Measurements from ENCODE around the gene ZNF710.

ZNF710 gene

DNA sequence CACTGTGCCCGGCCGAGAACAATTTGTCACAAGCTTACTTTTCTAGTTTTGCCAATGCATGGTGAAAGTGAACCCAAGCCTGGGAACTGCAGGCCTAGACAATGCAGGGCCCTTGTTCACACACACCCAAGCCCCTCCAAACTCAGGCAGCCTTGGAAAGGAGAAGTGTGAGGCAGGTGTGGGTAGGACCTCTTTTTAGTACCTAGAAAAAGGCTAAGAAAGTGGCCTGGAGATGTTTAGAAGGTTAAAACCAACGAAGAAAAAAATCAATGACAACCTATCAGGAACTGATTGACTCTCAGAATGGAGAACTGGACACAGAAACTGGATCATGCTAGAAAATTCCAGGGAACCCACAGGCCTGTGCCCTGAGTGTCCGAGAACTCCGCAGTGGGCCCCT is 82.3 kb downstream of the ZNF710 start:
- no peak for DNase-seq

DNA sequence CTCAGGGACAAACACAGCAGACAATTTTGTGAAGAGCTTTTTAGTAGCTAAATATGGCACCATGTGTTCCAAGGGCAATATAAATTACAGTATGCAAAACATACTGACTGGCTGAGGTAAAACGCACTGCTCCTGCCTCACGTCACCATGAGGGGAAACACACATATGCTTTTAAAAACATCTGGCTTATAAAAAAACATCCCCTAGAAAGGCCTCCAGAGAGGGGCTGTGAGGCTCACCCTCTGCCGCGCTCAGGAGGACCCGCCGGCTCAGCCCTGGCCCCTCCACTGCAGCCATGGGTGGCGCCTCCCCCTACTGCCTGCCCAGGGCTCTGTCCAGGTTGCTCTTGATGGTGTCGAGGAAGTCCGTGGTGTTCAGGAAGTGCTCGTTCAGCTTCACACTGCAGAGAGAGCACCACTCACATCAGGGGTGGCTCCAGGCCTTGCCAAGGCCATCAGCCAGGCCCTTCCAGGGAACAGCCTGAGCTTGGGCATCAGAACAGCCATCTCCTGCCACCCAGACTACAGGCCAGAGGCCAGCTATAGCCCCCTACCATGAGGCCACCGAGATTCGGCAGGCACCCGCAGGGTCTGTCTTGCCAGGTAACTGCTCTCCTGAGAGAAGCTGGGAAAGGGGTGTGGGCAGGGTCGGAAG is 83.0 kb downstream of the ZNF710 start:
- DNase-seq, result no peak

DNA sequence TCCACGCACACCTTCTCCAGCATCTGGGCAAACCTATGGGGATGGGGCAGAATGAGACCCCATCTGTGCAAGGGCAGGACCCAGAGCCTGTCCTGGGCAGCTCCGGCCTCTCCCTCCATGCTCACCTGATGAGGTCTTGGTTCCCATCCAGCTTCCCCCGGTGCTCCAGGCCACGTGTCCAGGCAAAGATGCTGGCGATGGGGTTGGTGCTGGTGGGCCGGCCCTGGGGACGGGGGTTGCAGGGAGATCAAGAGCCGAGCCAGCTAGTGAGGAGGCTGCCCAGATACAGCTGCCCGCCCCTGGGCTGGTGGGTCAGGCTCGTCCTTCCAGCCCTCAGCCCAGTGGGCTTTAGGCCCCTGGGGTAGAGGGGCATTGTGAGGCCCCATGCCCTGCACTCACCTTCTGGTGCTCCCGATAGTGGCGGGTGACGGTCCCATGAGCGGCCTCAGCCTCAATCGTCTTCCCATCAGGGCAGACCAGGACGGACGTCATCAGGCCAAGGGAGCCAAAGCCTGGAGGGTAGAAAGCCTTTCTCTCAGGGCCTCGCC is 83.8 kb downstream of the ZNF710 start:
- DNase-seq, result no peak

DNA sequence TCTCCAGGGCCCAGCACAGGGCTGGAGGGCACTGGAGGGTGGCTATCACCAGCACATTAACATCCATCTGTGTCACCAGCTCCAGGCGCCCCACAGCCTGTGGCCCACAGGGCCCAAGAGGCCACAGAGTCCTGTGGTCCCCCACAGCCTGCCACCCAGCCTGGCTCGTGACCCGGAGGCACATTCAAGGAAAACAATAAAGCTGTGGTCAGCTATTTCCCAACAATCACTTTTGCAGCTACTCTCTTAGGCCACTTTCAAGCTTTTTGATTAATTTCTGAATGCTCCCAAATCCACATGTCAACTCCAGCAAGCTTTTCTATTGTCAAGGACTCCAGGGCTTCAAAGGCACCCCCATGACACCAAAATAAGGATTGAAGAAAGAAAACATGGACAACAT is 84.4 kb downstream of the ZNF710 start:
- no peak for DNase-seq

DNA sequence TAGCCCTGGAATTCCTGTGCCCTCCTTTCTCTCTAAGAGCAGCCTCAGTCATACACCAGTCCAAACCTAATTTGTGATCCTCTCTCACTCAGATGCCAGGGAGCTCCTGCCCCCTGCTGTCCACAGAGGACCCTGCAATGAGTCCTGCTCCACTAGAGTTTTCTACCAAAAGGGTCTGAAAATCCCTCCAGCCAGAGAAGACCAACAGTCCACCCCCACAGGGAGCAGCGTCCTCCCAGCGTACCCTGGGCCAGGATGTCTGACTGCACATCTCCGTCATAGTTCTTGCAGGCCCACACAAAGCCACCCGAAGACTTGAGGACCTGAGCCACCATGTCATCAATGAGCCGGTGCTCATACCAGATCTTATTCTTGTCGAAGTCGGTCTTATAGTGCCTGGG is 85.7 kb downstream of the ZNF710 start:
- peak; percentile 75 for DNase-seq

DNA sequence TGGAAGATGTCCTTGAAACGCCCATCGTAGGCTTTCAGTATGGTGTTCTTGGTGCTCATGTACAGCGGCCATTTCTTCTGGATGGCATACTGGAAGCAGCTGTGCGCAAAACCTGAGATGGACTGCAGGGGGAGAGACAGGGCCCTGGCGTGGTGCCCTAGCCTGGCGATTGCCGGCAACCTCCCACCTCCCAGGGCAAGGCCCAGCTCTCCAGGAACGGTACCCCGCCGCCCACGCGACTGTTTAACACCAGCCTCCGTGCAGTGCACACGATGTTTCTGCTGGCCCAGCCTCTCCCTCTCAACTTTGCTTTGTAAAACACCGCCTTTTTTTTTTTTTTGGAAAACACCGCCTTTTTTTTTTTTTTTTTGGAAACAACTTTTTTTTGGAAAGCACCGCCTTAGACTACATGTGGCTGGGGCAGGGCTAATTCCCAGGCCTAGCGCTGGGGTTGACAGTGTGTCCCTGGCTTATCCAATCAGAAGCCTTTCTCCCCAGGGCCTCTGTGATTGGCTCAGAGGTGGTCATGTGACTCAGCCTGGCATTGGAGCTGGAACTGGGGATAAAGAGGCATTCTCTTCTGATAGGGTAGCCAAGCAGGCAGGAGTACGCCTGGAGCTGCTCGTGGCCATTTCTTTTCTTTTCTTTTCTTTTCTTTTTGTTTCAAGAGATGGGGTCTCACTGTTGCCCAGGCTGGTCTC is 86.5 kb downstream of the ZNF710 start:
- DNase-seq, result no peak

DNA sequence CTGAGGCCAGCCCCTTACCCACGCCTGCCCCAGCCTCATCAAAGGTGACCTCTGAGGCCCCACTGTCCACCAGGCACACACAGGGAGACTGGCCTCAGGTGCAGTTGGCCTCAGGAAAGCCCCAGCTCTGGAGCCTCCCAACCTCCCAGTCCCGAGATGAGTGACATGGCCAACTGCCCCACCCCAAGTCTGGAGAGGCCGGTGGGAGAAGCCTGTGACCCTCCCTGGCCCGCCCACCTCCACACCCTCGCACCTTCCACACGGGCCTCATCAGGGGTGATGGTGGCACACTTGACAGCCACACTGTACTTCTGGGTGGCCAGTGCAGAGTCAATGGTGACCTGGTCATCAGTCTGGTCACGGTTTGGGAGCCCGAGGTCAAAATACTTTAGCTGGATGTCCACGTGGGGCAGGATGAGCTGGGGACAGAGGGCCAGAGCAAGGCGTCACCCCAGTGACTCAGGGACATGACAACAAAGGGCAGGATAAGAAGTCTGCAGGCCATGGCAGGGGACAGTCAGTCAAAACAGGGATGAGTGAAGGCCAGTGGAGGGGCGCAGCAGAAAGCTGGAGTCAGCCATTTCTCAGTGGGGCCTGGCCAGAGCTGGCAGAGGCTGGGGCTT is 89.2 kb downstream of the ZNF710 start:
- DNase-seq, result no peak

DNA sequence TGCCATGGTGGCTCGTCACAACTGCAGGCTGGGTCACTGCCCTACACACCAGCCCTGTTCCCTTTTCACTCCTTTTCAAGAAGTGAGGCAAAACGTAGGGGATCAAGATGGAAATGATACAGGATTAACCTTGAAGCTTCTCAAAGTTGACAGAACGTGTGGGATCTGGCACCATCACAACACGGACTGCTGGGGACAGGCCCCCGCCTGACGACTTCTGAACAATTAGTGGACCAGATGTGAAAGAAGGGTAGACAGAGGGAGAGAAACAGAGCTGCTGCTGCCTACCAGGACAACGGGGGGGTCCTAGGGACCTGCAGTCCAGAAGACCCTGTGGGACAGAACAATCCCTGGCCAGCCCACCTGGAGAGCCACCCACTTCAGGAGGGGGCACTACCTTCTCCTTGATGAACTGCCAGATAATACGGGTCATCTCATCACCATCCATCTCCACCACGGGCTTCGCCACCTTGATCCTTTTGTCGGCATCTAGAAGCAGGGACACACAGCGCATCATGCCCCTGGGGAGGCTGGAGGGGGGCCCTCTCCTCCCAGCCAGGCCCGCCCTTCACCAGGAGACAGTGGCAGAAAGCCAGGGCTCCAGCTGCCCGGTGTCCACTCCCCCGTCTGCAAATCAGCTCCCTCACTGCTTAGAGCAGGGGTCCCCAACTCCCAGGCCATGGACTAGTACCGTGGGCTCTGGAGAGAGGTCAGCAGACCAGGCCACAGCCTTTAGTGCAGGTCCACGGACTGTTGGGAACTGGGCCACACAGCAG is 90.2 kb downstream of the ZNF710 start:
- no peak for DNase-seq

DNA sequence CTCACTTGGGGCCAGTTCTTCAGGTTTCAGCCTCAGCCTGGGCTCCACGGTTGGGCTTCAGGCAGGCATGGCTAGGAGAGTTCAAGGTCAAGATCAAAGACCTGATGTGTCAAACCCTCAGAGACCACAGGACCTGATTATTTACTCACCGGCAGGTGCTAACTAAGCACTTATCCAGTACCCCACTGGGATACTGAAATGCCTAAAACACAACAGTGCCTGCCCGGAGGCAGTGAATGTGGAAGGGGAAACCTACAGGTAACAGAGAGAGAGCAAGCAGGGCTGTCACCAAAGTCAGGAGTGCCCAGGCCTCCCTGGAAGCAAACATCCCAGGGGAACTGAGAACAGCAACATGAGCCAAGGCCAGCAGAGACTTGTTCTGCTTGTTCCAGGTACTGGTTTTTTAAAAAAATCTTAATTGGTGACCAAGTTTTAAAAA is 94.4 kb downstream of the ZNF710 start:
- no peak for DNase-seq

DNA sequence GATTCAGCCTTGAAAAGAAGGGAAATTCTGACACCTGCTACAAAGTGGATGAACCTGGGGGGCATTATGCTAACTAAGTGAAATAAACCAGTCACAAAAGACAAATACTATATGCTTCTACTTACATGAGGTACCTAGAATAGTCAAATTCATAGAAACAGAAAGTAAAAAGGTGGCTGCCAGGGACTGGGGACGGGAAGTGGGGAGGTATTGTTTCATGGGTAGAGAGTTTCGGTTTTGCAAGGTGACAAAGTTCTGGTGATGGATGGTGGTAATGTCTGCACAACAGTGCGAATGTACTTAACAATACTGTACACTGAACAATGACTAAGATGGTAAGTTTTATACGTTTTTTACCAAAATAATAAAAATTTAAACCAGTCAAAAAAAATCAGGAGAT is 96.4 kb downstream of the ZNF710 start:
- DNase-seq, result no peak

DNA sequence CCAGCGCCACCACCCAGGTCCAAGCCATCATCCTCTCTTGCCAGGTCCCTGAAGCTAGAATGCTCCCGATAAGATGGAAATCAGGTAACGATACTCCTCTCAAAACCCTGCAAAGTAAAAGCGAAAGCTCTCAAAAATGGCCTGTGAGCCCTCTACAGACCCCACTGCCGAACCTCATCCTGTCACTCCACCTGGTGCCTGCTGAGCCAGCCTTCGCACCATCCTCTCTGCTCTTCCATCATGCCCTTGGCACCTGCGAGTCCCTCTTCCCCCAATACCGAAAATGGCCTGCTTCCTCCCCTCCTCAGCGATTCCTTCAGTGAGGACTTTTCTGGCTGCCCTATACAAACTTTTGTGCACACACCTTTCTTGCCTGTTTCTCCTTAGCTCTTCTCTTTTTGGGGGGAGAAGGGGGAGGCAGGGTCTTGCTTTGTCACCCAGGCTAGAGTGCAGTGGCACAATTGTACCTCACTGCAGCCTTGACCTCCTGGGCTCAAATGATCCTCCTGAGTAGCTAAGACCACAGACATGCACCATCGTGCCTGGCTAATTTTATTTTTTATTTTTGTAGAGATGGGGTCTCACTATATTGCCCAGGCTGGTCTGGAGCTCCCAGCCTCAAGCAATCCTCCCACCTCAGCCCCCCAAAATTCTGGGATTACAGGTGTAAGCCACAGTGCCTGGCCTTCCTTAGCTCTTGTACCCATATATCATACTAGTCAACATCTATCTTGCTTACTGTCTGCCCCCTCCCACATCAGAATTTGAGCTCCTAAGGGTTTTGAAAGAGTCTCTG is 98.1 kb downstream of the ZNF710 start:
- DNase-seq, result peak; percentile 70

DNA sequence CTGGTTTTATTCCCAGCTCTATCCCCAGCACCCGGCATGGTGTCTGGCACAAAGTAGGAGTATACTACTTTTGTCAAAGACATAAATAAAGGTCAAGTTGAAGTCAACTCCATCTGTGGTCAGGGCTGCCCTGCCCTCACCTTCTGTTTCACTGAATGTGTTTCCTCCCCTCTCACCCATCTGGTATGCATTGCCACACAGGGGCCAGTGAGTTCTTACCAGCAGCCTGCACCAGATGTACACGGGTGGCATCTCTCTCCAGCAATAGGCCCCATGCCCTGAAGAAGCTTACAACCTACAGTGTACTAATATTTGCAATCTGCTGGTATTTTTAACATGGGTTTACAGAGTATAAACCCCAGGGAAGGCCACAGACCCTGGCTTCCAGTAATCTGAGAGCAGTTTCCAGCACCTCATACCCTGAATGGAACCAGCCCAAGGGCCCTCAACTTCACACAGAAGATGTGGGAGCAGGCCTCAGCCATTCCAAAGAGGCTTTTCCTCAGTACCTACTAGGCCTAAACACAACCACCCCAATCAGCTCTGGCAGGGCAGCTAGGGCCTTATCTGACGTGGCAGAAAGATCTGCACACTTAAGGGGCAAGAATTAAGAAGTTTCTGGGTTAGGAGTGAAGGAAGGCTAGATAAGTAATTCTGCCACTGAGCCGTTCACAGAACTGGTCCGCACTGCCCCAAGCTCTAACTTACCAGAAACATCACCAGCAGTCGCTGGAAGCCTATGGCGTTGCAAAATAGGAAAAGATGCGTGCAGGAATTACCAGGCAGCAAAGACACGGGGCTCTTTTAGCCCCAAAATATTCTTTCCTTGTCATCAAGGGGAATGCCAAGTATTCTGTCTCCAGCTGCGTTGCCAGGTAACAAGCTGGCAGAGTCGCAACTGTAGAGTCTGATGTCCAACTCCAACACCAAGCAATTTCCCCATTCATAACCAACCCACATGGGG is 99.0 kb downstream of the ZNF710 start:
- no peak for DNase-seq

DNA sequence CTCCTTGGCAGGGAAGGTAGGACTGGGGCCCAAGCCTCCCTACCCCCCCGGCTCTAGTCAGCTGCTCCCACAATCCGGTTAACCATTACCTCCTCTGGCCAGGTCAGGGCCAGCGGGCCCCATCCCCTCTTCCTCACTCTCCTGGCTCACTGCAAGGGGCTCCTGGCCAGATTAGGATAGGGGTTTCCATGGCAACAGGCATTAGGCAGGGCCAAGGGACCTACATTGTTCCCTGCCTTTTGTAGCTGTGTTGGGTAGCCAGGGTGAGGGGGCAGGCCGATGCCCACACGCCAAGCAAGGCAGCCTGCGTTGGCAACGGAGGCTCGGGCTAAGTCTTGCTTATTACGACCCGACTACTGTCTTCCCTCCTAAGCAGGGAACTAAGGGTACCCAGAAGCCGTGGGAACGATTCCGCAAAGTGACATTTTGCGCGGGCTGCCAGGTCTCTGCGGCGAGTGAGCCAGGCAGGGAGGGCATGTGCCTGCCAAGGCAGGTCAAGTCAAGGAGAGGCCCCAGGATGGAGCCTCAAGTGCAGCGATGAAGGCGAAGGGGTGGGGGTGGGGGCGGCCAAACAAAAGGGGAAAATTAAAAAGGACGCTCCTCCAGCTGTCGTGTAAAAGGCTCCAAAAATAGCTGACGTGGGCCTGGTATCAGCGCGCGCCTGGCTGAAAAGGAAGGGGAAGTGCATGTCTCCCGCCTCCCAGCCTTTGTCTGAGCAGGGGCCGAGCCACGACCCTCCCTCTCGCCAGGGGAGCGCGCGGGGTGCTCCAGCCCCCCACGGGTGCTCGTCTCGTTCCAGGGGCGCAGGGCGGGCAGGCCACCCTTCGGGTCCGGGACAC is 100.2 kb downstream of the ZNF710 start:
- peak; percentile 74 for DNase-seq

DNA sequence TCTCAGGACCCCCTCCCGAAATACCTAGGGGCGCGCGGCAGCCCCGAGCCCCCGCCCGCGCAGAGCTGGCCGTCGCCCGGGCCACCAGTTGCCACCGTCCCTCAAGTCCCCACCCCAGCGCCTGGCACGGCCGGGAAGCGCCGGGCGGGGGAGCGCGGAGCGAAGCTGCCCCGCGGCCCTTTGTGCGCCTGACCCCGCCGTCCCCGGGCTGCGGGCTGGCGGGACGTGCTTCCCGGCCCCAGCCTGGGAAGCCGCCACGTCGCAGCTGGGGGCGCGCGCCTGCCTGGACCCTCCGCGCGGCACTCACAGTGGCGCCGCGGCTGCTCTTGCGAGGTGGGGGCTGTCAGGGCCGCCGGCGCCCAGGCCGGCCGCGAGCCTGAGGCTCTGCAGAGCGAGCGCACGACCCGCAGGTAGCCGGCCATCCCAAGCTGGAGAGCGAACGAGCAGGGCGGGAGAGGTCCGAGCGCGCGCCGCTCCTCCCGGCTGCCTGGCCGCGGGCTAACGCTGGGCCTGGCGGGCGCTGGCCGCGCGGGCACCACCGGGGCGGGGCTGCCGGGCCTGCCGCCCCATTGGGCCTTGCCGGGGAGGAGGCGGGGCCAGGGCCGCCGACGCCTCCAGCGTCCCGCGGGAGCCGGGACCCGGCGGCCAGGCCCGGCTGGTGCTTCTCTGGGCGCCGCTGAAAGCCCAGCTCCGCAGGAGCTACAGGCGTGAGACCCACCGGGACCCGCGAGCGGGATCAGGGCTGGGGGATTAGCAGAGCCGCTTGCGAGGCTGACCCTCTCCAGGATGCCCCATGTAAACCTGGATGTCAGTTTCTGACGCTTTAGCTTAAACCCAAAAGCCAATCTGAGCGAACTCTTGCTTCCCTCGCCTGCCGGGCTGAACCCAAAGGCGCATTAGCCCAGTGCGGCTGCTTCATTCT is 101.1 kb downstream of the ZNF710 start, which contains the start of gene IDH2:
Gene IDH2 (minus strand): TSS at position 500 of the 922 bp plus-strand sequence. CDS start 78 bp downstream, at position 422.
- DNase-seq, result peak; percentile 88

DNA sequence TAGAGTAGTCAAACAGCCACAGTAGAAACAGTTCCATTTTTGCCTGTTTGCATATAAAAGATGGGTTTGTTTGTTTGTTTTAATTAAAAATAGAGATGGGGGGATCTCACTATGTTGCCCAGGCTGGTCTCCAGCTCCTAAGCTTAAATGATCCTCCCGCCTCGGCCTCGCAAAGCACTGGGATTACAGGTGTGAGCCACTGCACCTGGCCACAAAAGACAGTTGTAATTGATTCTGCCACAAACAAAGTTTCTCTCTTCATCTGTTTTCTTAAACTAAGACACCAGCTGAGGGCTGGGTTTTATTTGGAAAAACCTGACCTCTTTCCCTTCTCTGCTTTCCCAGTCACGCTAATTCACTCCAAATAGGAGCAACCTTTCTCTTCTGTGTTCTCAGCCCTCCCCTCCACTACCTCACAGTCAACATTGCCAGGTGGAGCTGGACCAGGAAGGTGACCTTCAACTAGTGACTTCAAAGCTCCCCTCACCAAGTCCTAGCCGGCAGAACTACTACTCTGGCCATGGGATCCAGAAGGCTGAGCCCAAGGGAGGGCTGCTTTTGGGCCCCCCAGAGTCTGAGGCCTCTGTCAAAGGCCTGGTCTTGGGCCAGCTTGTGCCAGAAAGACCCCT is 102.7 kb downstream of the ZNF710 start:
- no peak for DNase-seq

DNA sequence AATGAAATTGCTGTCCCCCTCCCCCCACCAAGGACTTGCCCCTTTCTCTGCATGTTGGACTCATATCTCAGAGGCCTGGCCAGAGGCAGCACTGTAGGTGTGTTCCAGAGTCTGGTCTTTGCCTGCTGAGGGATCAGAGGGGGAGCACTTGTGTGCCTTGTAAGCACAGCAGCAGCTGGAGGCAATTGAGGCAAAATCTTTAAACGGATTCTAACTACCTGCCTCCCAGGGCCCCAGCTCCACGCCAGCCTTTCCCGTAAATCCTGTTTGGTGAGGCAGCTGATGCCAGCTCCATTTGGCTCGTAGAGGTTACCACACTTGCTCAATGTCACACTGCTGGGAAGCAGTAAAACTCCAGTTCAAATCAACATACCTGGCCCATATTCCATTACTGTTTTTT is 103.4 kb downstream of the ZNF710 start:
- DNase-seq, result no peak

DNA sequence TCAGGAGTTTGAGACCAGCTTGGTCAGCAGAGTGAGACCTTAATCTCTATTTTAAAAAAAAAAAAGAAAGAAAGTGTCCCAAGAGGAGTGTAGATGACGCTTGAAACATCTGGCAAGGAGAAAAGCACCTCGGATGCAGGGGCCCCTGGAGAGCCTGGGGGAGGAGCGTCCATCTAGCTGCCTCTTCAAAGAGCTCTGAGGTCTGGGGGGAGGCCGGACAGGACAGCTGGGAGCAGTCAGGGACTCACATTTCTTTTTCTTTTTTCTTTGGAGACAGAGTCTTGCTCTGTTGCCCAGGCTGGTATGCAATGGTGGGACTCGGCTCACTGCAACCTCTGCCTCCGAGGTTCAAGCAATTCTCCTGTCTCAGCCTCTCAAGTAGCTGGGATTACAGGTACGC is 104.4 kb downstream of the ZNF710 start:
- no peak for DNase-seq

DNA sequence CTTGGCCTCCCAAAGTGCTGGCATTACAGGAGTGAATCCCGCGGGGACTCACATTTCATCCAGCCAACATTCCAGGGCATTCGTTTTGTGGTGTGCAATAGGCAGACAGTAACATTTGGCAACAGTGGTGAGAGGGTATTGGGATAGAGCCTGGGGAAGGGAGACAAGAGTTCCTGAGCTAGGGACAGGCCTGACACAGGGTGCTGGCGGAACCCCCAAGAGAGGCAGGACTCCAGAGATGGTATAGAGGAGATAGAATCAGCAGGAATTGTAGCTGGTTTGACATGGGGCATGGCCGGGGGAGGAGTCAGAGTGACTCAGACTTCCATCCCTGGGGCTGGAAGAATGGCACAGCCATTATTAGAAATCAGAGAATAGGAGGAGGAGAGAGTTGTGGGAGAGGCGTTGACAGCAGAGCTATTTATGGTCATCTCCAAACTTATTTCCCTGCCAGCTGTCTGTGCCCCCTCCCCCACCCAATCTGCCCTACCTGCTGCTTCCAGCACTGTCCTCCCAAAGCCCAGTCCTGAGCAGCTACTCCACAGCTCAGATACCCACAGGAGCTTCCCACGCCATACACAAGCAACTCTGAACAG is 105.5 kb downstream of the ZNF710 start:
- DNase-seq, result no peak
